Globus pallidus (tissue), 1 donor: ENCODE results near the gene CRYBG3.

Experiments
- DNase-seq: peaks from one replicate; pipeline ENCODE4 v3.0.0-alpha.2; 2015; ENCODE audit warnings: low spot score

Gene CRYBG3

GRCh38 chr3:97838393-97838792 lies 16.6 kb downstream of the CRYBG3 start:
- no peak for DNase-seq

GRCh38 chr3:97839944-97840343 lies 18.1 kb downstream of the CRYBG3 start:
- DNase-seq: no peak

- no peak for DNase-seq
Measured at GRCh38 chr3:97841304-97841703, 19.5 kb downstream of the CRYBG3 start.

GRCh38 chr3:97841956-97842355 lies 20.1 kb downstream of the CRYBG3 start:
- DNase-seq: no peak

GRCh38 chr3:97848779-97849178 lies 27.0 kb downstream of the CRYBG3 start:
- no peak for DNase-seq

GRCh38 chr3:97857401-97857800 lies 35.6 kb downstream of the CRYBG3 start:
- DNase-seq: no peak

GRCh38 chr3:97860364-97860763 lies 38.6 kb downstream of the CRYBG3 start:
- DNase-seq: no peak

- no peak for DNase-seq
Measured at GRCh38 chr3:97862582-97862981, 40.8 kb downstream of the CRYBG3 start.

- no peak for DNase-seq
Measured at GRCh38 chr3:97863031-97863430, 41.2 kb downstream of the CRYBG3 start.

GRCh38 chr3:97863775-97864174 lies 42.0 kb downstream of the CRYBG3 start:
- DNase-seq: no peak

- no peak for DNase-seq
Measured at GRCh38 chr3:97871186-97871585, 49.4 kb downstream of the CRYBG3 start.

GRCh38 chr3:97871801-97872524 lies 50.2 kb downstream of the CRYBG3 start:
- DNase-seq: peak; percentile 8

- peak; percentile 34 for DNase-seq
Measured at GRCh38 chr3:97872525-97873042, 50.8 kb downstream of the CRYBG3 start.

- no peak for DNase-seq
Measured at GRCh38 chr3:97880267-97880666, 58.5 kb downstream of the CRYBG3 start.

GRCh38 chr3:97882975-97883598 lies 61.3 kb downstream of the CRYBG3 start:
- DNase-seq: no peak

- no peak for DNase-seq
Measured at GRCh38 chr3:97883736-97884135, 61.9 kb downstream of the CRYBG3 start.

GRCh38 chr3:97884586-97885123 lies 62.8 kb downstream of the CRYBG3 start:
- DNase-seq: no peak

GRCh38 chr3:97885931-97886824 lies 64.4 kb downstream of the CRYBG3 start:
- no peak for DNase-seq

GRCh38 chr3:97889814-97890213 lies 68.0 kb downstream of the CRYBG3 start:
- DNase-seq: no peak

- DNase-seq: no peak
Measured at GRCh38 chr3:97892852-97893251, 71.0 kb downstream of the CRYBG3 start.

- no peak for DNase-seq
Measured at GRCh38 chr3:97895216-97895615, 73.4 kb downstream of the CRYBG3 start.

- no peak for DNase-seq
Measured at GRCh38 chr3:97896129-97896528, 74.3 kb downstream of the CRYBG3 start.
